GM21825 (cell line): ENCODE measurements around the gene FAM170B.

ENCODE experiments used
- ATAC-seq: cut with Tn5 transposase; IDR thresholded peaks from one replicate; pipeline ENCODE4 v1.9.1; 2021; ENCODE audit warnings: mild to moderate bottlenecking, moderate library complexity; ENCODE audit not compliant: unreplicated experiment

Gene FAM170B

GRCh38 chr10:49081547-49082275 is 52.1 kb downstream of the FAM170B start:
- ATAC-seq = no peak
